IMR-90 (cell line): ENCODE results near the gene HIVEP1.

Source experiments
- BHLHE40 ChIP-seq: fragments of 150-350 bp; IDR thresholded peaks from 2 replicates; pipeline ENCODE4 v1.6.1; 2016; ENCODE audit warnings: mild to moderate bottlenecking, low read depth, low read length
- CEBPB ChIP-seq: IDR thresholded peaks from 2 replicates; pipeline ENCODE4 v1.6.1; 2012; ENCODE audit warnings: low read depth, low read length, improper control_type of control experiment
- MAFK ChIP-seq: IDR thresholded peaks from 2 replicates; pipeline ENCODE4 v1.6.1; 2012; ENCODE audit warnings: low read depth, low read length, improper control_type of control experiment
- MXI1 ChIP-seq: IDR thresholded peaks from 2 replicates; pipeline ENCODE4 v1.6.1; 2012; ENCODE audit warnings: low read depth, mild to moderate bottlenecking, low read length, moderate library complexity, borderline replicate concordance
- POLR2A ChIP-seq: IDR thresholded peaks from 2 replicates; pipeline ENCODE4 v1.6.1; 2012; ENCODE audit warnings: mild to moderate bottlenecking, low read depth, low read length
- RAD21 ChIP-seq: IDR thresholded peaks from 2 replicates; pipeline ENCODE4 v1.6.1; 2012; ENCODE audit warnings: low read length, improper control_type of control experiment
- RCOR1 ChIP-seq: IDR thresholded peaks from 2 replicates; pipeline ENCODE4 v1.6.1; 2012; ENCODE audit warnings: mild to moderate bottlenecking, low read length, improper control_type of control experiment; ENCODE audit not compliant: insufficient replicate concordance
- RFX5 ChIP-seq: IDR thresholded peaks from 2 replicates; pipeline ENCODE4 v1.8.0; 2012; ENCODE audit warnings: low read depth, mild to moderate bottlenecking, low read length, moderate library complexity
- SMC3 ChIP-seq: fragments of 150-350 bp; IDR thresholded peaks from 2 replicates; pipeline ENCODE4 v1.6.1; 2016; ENCODE audit warnings: low read depth, mild to moderate bottlenecking, antibody characterized with exemption, low read length, moderate library complexity
- TF ChIP-seq, protein P1 (sequence below): conservative IDR thresholded peaks from 2 replicates; pipeline ENCODE4 v1.5.1; 2012; ENCODE audit warnings: mild to moderate bottlenecking, low read depth, low read length, improper control_type of control experiment
- TF ChIP-seq, protein P2 (sequence below): fragments of 150-350 bp; IDR thresholded peaks from 2 replicates; pipeline ENCODE4 v1.6.1; 2017; ENCODE audit warnings: mild to moderate bottlenecking, antibody characterized with exemption, low read length, low read depth

DNA sequence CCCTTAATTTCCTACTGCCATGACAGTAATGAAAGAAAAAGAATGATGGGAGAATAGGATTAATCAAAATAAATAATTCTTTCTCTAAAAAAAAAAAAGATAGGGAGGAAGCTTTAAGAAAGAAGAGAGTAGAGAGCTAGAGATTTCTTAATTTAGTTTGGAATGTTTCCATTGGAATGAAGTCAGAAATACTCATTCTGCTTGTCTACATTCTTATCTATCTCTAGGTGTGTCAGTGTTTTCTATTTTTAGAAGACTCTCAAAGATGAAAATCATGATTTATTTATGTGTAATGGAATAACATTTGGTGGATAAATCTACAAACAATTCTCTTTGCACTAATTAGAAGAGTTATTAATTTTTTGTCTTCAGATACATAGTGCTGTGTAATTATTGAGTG is 38.0 kb upstream of the HIVEP1 start:
- TF ChIP-seq, protein P1, sequence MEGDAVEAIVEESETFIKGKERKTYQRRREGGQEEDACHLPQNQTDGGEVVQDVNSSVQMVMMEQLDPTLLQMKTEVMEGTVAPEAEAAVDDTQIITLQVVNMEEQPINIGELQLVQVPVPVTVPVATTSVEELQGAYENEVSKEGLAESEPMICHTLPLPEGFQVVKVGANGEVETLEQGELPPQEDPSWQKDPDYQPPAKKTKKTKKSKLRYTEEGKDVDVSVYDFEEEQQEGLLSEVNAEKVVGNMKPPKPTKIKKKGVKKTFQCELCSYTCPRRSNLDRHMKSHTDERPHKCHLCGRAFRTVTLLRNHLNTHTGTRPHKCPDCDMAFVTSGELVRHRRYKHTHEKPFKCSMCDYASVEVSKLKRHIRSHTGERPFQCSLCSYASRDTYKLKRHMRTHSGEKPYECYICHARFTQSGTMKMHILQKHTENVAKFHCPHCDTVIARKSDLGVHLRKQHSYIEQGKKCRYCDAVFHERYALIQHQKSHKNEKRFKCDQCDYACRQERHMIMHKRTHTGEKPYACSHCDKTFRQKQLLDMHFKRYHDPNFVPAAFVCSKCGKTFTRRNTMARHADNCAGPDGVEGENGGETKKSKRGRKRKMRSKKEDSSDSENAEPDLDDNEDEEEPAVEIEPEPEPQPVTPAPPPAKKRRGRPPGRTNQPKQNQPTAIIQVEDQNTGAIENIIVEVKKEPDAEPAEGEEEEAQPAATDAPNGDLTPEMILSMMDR = no peak
- no peak for TF ChIP-seq RCOR1
- no peak for TF ChIP-seq RFX5
- no peak for TF ChIP-seq POLR2A
- no peak for TF ChIP-seq BHLHE40
- TF ChIP-seq MXI1 = no peak
- TF ChIP-seq RAD21 = no peak
- no peak for TF ChIP-seq SMC3
- no peak for TF ChIP-seq CEBPB
- TF ChIP-seq, protein P2, sequence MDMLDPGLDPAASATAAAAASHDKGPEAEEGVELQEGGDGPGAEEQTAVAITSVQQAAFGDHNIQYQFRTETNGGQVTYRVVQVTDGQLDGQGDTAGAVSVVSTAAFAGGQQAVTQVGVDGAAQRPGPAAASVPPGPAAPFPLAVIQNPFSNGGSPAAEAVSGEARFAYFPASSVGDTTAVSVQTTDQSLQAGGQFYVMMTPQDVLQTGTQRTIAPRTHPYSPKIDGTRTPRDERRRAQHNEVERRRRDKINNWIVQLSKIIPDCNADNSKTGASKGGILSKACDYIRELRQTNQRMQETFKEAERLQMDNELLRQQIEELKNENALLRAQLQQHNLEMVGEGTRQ = no peak
- TF ChIP-seq MAFK = no peak
